KMS-11 (cell line): ENCODE data around the gene RSU1.

Experiments
- H2AFZ ChIP-seq: fragments of 200-600 bp; sonication (generic); 2 replicates; pipeline ENCODE4 v1.6.1; 2016; ENCODE audit warnings: antibody characterized with exemption, mixed run types, low read depth
- H3K27ac ChIP-seq: fragments of 200-600 bp; sonication (generic); 2 replicates; pipeline ENCODE4 v1.6.1; 2016; ENCODE audit warnings: mild to moderate bottlenecking, mixed run types
- H3K27me3 ChIP-seq: fragments of 200-600 bp; sonication (generic); 2 replicates; pipeline ENCODE4 v1.6.1; 2017; ENCODE audit warnings: mild to moderate bottlenecking, low read depth, mixed run types, moderate library complexity; ENCODE audit not compliant: insufficient read depth
- H3K36me3 ChIP-seq: fragments of 200-600 bp; sonication (generic); 2 replicates; pipeline ENCODE4 v1.6.1; 2017; ENCODE audit warnings: mild to moderate bottlenecking, mixed run types; ENCODE audit not compliant: insufficient read depth
- H3K4me1 ChIP-seq: fragments of 200-600 bp; sonication (generic); 2 replicates; pipeline ENCODE4 v1.6.1; 2016; ENCODE audit warnings: mild to moderate bottlenecking, low read depth, mixed run types; ENCODE audit not compliant: poor library complexity, severe bottlenecking
- H3K4me2 ChIP-seq: fragments of 200-600 bp; sonication (generic); 2 replicates; pipeline ENCODE4 v1.7.0; 2016; ENCODE audit warnings: mild to moderate bottlenecking, mixed run types
- H3K4me3 ChIP-seq: fragments of 200-600 bp; sonication (generic); IDR thresholded peaks from 2 replicates; pipeline ENCODE4 v1.6.1; 2017; ENCODE audit warnings: low read depth, low read length, mixed read lengths; ENCODE audit not compliant: insufficient read depth
- H3K79me2 ChIP-seq: fragments of 200-600 bp; sonication (generic); 2 replicates; pipeline ENCODE4 v1.6.1; 2016; ENCODE audit warnings: low read depth, mixed run types; ENCODE audit not compliant: insufficient read depth
- H3K9ac ChIP-seq: fragments of 200-600 bp; sonication (generic); 2 replicates; pipeline ENCODE4 v1.6.1; 2016; ENCODE audit warnings: mild to moderate bottlenecking, mixed run types
- H4K20me1 ChIP-seq: fragments of 200-600 bp; sonication (generic); 2 replicates; pipeline ENCODE4 v1.6.1; 2016; ENCODE audit warnings: mild to moderate bottlenecking, mixed run types; ENCODE audit not compliant: insufficient read depth
- CTCF ChIP-seq: fragments of 200-600 bp; sonication (generic); conservative IDR thresholded peaks from 2 replicates; pipeline ENCODE4 v1.6.1; 2017; ENCODE audit warnings: low read depth, mild to moderate bottlenecking, antibody characterized with exemption, low read length, moderate library complexity, mixed read lengths

RSU1 gene

GRCh38 chr10:16788125-16788524 lies 29.1 kb downstream of the RSU1 start:
- no peaks in the 10 kb centered on the region for H4K20me1 ChIP-seq
- TF ChIP-seq CTCF = no peak
- no peak overlapping the region for H3K4me3 ChIP-seq
- no peaks in the 10 kb centered on the region for H3K36me3 ChIP-seq
- no peak overlapping the region for H3K27ac ChIP-seq
- H3K4me2 ChIP-seq = no peak overlapping the region
- no peak overlapping the region for H3K9ac ChIP-seq
- no peaks in the 10 kb centered on the region for H3K27me3 ChIP-seq
- no peaks in the 10 kb centered on the region for H3K4me1 ChIP-seq
- H2AFZ ChIP-seq = no peak overlapping the region
- no peaks in the 10 kb centered on the region for H3K79me2 ChIP-seq

- Histone ChIP-seq H3K4me2 (no peak overlapping the region), H3K79me2 (no peaks in the 10 kb centered on the region), H4K20me1 (no peaks in the 10 kb centered on the region), H3K4me1 (no peaks in the 10 kb centered on the region), H2AFZ (no peak overlapping the region), H3K27ac (no peak overlapping the region), H3K27me3 (no peaks in the 10 kb centered on the region), H3K4me3 (no peak overlapping the region), H3K36me3 (no peaks in the 10 kb centered on the region), H3K9ac (no peak overlapping the region)
- no peak for TF ChIP-seq CTCF
Measured at GRCh38 chr10:16787361-16787791, 29.8 kb downstream of the RSU1 start.

GRCh38 chr10:16780338-16780880 lies 36.8 kb downstream of the RSU1 start:
- Histone ChIP-seq H3K27me3 (no peaks in the 10 kb centered on the region), H3K4me2 (no peak overlapping the region), H3K36me3 (no peaks in the 10 kb centered on the region), H3K9ac (no peak overlapping the region), H2AFZ (no peak overlapping the region), H3K79me2 (no peaks in the 10 kb centered on the region), H3K4me1 (peaks cover 14% of the 10 kb centered on the region), H4K20me1 (no peaks in the 10 kb centered on the region), H3K27ac (no peak overlapping the region), H3K4me3 (no peak overlapping the region)
- TF ChIP-seq CTCF = no peak

- H3K4me3 ChIP-seq = no peak overlapping the region
- no peak overlapping the region for H3K27ac ChIP-seq
- no peaks in the 10 kb centered on the region for H3K36me3 ChIP-seq
- no peaks in the 10 kb centered on the region for H3K79me2 ChIP-seq
- no peaks in the 10 kb centered on the region for H3K27me3 ChIP-seq
- no peak overlapping the region for H3K9ac ChIP-seq
- no peak for TF ChIP-seq CTCF
- H2AFZ ChIP-seq = no peak overlapping the region
- H3K4me2 ChIP-seq = no peak overlapping the region; the same call in 1 of the 2 replicates
- H3K4me1 ChIP-seq = peaks cover 14% of the 10 kb centered on the region
- H4K20me1 ChIP-seq = no peaks in the 10 kb centered on the region; the same call in 1 of the 2 replicates
Measured at GRCh38 chr10:16779384-16779915, 37.8 kb downstream of the RSU1 start.
